Transverse colon (tissue), 4 donors: ENCODE data around the gene NUAK2. TPM values are rescaled to one million over a fixed set of nuclear protein-coding genes. Genes with fewer than 3 reads are reported as not detected.
A peak's percentile ranks its signal among the peaks of the same experiment; 100 is the strongest.

Experiments
- DNase-seq: peaks from one replicate; pipeline ENCODE4 v3.0.0-alpha.2; 2019
- H3K27ac ChIP-seq, 4 donors: fragments of 200-600 bp; sonication (generic); 2 replicates each; pipeline ENCODE4 v1.5.1; 2016 to 2018; ENCODE audit warnings: inconsistent platforms in 4 of 4
- H3K27me3 ChIP-seq: fragments of 200-600 bp; sonication (generic); 2 replicates; pipeline ENCODE4 v1.5.1; 2017; ENCODE audit warnings: inconsistent platforms
- H3K36me3 ChIP-seq, 4 donors: fragments of 200-600 bp; sonication (generic); 2 replicates each; pipeline ENCODE4 v1.5.1; 2017 to 2019; ENCODE audit warnings: inconsistent platforms in 4 of 4
- H3K4me1 ChIP-seq, 4 donors: fragments of 200-600 bp; sonication (generic); 2 replicates each; pipeline ENCODE4 v1.5.1; 2017 to 2020; ENCODE audit warnings: inconsistent platforms in 4 of 4
- H3K4me3 ChIP-seq, 4 donors: fragments of 200-600 bp; sonication (generic); 1 replicate in 1 of 4; 2 replicates in 3 of 4; pipeline versions ENCODE4 v1.5.1 to v1.6.1; 2017 to 2019; ENCODE audit warnings: inconsistent platforms in 4 of 4
- H3K9me3 ChIP-seq, 2 donors: fragments of 200-600 bp; sonication (generic); 2 replicates each; pipeline ENCODE4 v1.5.1; 2017 to 2019; ENCODE audit warnings: inconsistent platforms in 2 of 2
- CTCF ChIP-seq, 5 experiments: fragments of 200-600 bp in 3 of 5; fragments of 450-650 bp in 2 of 5; sonication (generic) in 3 of 5; IDR thresholded peaks; 1 replicate in 2 of 5; 2 replicates in 3 of 5; pipeline ENCODE4 v1.5.1; 2016 to 2017; ENCODE audit warnings: antibody characterized with exemption in 5 of 5, inconsistent platforms in 3 of 5, mild to moderate bottlenecking in 2 of 5, moderate library complexity in 1 of 5
- EP300 ChIP-seq: sonication (generic); formaldehyde crosslinking; IDR thresholded peaks from one replicate; pipeline ENCODE4 v1.6.1; 2017; ENCODE audit warnings: antibody characterized with exemption, low read depth
- POLR2A ChIP-seq: fragments of 450-650 bp; IDR thresholded peaks from one replicate; pipeline ENCODE4 v1.6.1; 2016; ENCODE audit warnings: antibody characterized with exemption, mild to moderate bottlenecking, moderate library complexity
- POLR2AphosphoS5 ChIP-seq, 3 donors: sonication (generic); formaldehyde crosslinking; IDR thresholded peaks; one replicate each; pipeline ENCODE4 v1.6.1; 2016; ENCODE audit warnings: antibody characterized with exemption in 3 of 3
- WGBS, 2 donors: methylation state at CpG; one replicate each; pipeline ENCODE4 v1.1.5; 2018; ENCODE audit warnings: low coverage in 1 of 2; 5-methylcytosine and 5-hydroxymethylcytosine counted together
- in situ Hi-C, 4 donors: fragments of 200-750 bp; cut with MboI; loops; one replicate each; pipeline versions ENCODE4 v1.15.0 to v1.15.1; 2017; ENCODE audit warnings: low sequenced_read_pairs in 3 of 4, low pct_ligation_motif_present in 1 of 4, low pct_unique_long_range_greater_than_20kb in 1 of 4
- intact Hi-C: fragments of 100-400 bp; cut with DNase I; formaldehyde crosslinking; loops from one replicate; pipeline ENCODE4 v1.15.1; 2023; ENCODE audit warnings: low total_unique reads
- total RNA-seq, 4 donors: library from RNA; depleted of rRNA; stranded (reverse); fragments of >200 nt; gene quantifications; one replicate each; pipeline ENCODE4 v1.1.0, GENCODE V29; 2016

The NUAK2 gene
- total RNA-seq, 4 donors from 2014 or later: 12.5 to 46.8 (median 24.4) TPM

- Histone ChIP-seq H3K4me3 (peak overlapping the region in 3 of 4 donors; percentile 8 to 69 (median 24)), H3K27me3 (no peaks in the 10 kb centered on the region), H3K36me3 (no peaks in the 10 kb centered on the region), H3K4me1 (peaks cover 38 to 65% (median 52%) of the 10 kb centered on the region in 4 donors), H3K27ac (peak overlapping the region; percentile 84 to 93 (median 90)), H3K9me3 (no peaks in the 10 kb centered on the region)
- 14 to 52% methylated on average over 2 to 6 of the region's 6 CpGs for WGBS, 2 donors
- TF ChIP-seq EP300 (no peak), CTCF (IDR thresholded peaks at IDR 0.05) (no peak), POLR2AphosphoS5 (IDR thresholded peaks at IDR 0.05) (peak in 1 of 3 donors; percentile 67)
- intact Hi-C loops: no loop called here
- in situ Hi-C loops: loop anchor here in 2 of 4 donors (5.0 to 10.0 kb wide), 2 partner anchors 42 to 45 kb away; no protein-coding TSS in a partner anchor
- peak; percentile 87 for DNase-seq
These were observed 2.2 kb downstream of the NUAK2 start for GRCh38 chr1:205319081-205320018.

GRCh38 chr1:205318231-205318991, 3.1 kb downstream of the NUAK2 start:
- H3K4me3 ChIP-seq: peak overlapping the region in 3 of 4 donors; percentile 8 to 43 (median 24)
- H3K27me3 ChIP-seq: no peaks in the 10 kb centered on the region
- TF ChIP-seq POLR2AphosphoS5 (IDR thresholded peaks at IDR 0.05) (peak in 1 of 3 donors; percentile 5), POLR2A (no peak)
- WGBS, 2 donors: 53 to 75% methylated on average over 2 to 6 of the region's 6 CpGs
- DNase-seq: peak; percentile 54
- peaks cover 46 to 75% (median 60%) of the 10 kb centered on the region in 4 donors for H3K4me1 ChIP-seq
- in situ Hi-C loops: no loop called here
- intact Hi-C loops: no loop called here
- H3K36me3 ChIP-seq: no peaks in the 10 kb centered on the region
- H3K27ac ChIP-seq: peak overlapping the region; percentile 84 to 93 (median 90)
- no peaks in the 10 kb centered on the region for H3K9me3 ChIP-seq

GRCh38 chr1:205317311-205317917, 4.1 kb downstream of the NUAK2 start:
- H3K27me3 ChIP-seq: no peaks in the 10 kb centered on the region
- no peaks in the 10 kb centered on the region for H3K36me3 ChIP-seq
- peak overlapping the region in 2 of 4 donors; percentile 17 to 43 for H3K4me3 ChIP-seq
- TF ChIP-seq EP300: no peak
- peak in 2 of 3 donors; percentile 78 to 86 for TF ChIP-seq POLR2AphosphoS5 (IDR thresholded peaks at IDR 0.05)
- TF ChIP-seq CTCF (IDR thresholded peaks at IDR 0.05): no peak
- peak; percentile 33 for TF ChIP-seq POLR2A
- DNase-seq: peak; percentile 93
- WGBS, 2 donors: 17% methylated on average over 5 of the region's 7 CpGs; no CpG with 5 or more reads in 1 of the 2 donors
- H3K4me1 ChIP-seq: peaks cover 48 to 85% (median 65%) of the 10 kb centered on the region in 4 donors
- in situ Hi-C loops: no loop called here
- intact Hi-C loops: no loop called here
- H3K27ac ChIP-seq: peak overlapping the region; percentile 84 to 93 (median 90)
- H3K9me3 ChIP-seq: no peaks in the 10 kb centered on the region

GRCh38 chr1:205316161-205316566, 5.4 kb downstream of the NUAK2 start:
- no peak overlapping the region for H3K4me3 ChIP-seq
- DNase-seq: no peak
- peaks cover 0 to under 1% (median 0%) of the 10 kb centered on the region in 4 donors for H3K36me3 ChIP-seq
- no peaks in the 10 kb centered on the region for H3K9me3 ChIP-seq
- H3K4me1 ChIP-seq: peaks cover 48 to 89% (median 63%) of the 10 kb centered on the region in 4 donors
- WGBS, 2 donors: 0 to 25% methylated on average over 1 to 2 of the region's 2 CpGs
- H3K27ac ChIP-seq: peak overlapping the region; percentile 84 to 93 (median 90)
- H3K27me3 ChIP-seq: no peaks in the 10 kb centered on the region
- no peak for TF ChIP-seq EP300
- TF ChIP-seq POLR2AphosphoS5 (IDR thresholded peaks at IDR 0.05): no peak
- no peak for TF ChIP-seq POLR2A
- no peak for TF ChIP-seq CTCF (IDR thresholded peaks at IDR 0.05)
- in situ Hi-C loops (no loop called here), intact Hi-C loops (no loop called here)
